Skeletal muscle tissue (tissue), 2 donors: Measurements from ENCODE around the gene METTL6. TPM values are rescaled to one million over a fixed set of nuclear protein-coding genes. Genes with fewer than 3 reads are reported as not detected.

Source experiments
- small RNA-seq: library from RNA; depleted of rRNA; stranded (forward); fragments of <200 nt; gene quantifications from one replicate; pipeline ENCODE3, GENCODE V24; 2014
- total RNA-seq: library from RNA; depleted of rRNA; stranded (reverse); fragments of >200 nt; gene quantifications from one replicate; pipeline ENCODE4 v1.2.3, GENCODE V29; 2014

Gene METTL6
- total RNA-seq, 1 donor from 2014 or later = 42.3 TPM

Small RNA genes lying within 50 kb of the gene (small RNA-seq; reads per million reads assigned to genes)
- not detected for gene HMGN2P7
- not detected for gene RNU6-1024P

Other genes with a start within 250 kb of the METTL6 start
- gene CAPN7, start 221.3 kb downstream of the METTL6 start, total RNA-seq = 32.9 TPM
- gene SH3BP5, start 95.0 kb downstream of the METTL6 start, total RNA-seq = 24.0 TPM
- gene EAF1, start 54 bp upstream of the METTL6 start, total RNA-seq = 7.3 TPM
- gene COLQ, start 94.2 kb upstream of the METTL6 start, total RNA-seq = 14.1 TPM
- 16.7 TPM for gene HACL1, start 174.0 kb upstream of the METTL6 start, total RNA-seq
- gene BTD, start 174.2 kb upstream of the METTL6 start, total RNA-seq = 23.0 TPM